GM21786 (cell line): ENCODE results near the gene RRAS2.

ENCODE experiments used
- ATAC-seq: cut with Tn5 transposase; IDR thresholded peaks from one replicate; pipeline ENCODE4 v1.9.1; 2021; ENCODE audit not compliant: unreplicated experiment

Gene RRAS2

GRCh38 chr11:14340721-14341120, 18.3 kb downstream of the RRAS2 start:
- no peak for ATAC-seq

- ATAC-seq = no peak
Observed at GRCh38 chr11:14339356-14339755, 19.6 kb downstream of the RRAS2 start.

- no peak for ATAC-seq
Observed at GRCh38 chr11:14336507-14337503, 22.2 kb downstream of the RRAS2 start.

GRCh38 chr11:14335712-14336111, 23.3 kb downstream of the RRAS2 start:
- no peak for ATAC-seq

GRCh38 chr11:14334893-14335292, 24.1 kb downstream of the RRAS2 start:
- peak; percentile 37 for ATAC-seq

GRCh38 chr11:14334192-14334591, 24.8 kb downstream of the RRAS2 start:
- no peak for ATAC-seq

GRCh38 chr11:14331476-14332136, 27.4 kb downstream of the RRAS2 start:
- ATAC-seq = peak; percentile 52

- ATAC-seq = no peak
Observed at GRCh38 chr11:14330881-14331280, 28.1 kb downstream of the RRAS2 start.

GRCh38 chr11:14329702-14330101, 29.3 kb downstream of the RRAS2 start:
- ATAC-seq = no peak

GRCh38 chr11:14327116-14327515, 31.9 kb downstream of the RRAS2 start:
- ATAC-seq = peak; percentile 27

GRCh38 chr11:14323118-14323676, 35.8 kb downstream of the RRAS2 start:
- ATAC-seq = no peak

- ATAC-seq = no peak
Observed at GRCh38 chr11:14322510-14322909, 36.5 kb downstream of the RRAS2 start.

- peak; percentile 46 for ATAC-seq
Observed at GRCh38 chr11:14320020-14320419, 39.0 kb downstream of the RRAS2 start.

GRCh38 chr11:14318581-14318981, 40.4 kb downstream of the RRAS2 start:
- no peak for ATAC-seq

GRCh38 chr11:14317659-14318325, 41.2 kb downstream of the RRAS2 start:
- no peak for ATAC-seq

GRCh38 chr11:14315130-14315529, 43.9 kb downstream of the RRAS2 start:
- peak; percentile 40 for ATAC-seq

- ATAC-seq = no peak
Observed at GRCh38 chr11:14314127-14314526, 44.9 kb downstream of the RRAS2 start.

- no peak for ATAC-seq
Observed at GRCh38 chr11:14312736-14313438, 46.1 kb downstream of the RRAS2 start.

- no peak for ATAC-seq
Observed at GRCh38 chr11:14310679-14311078, 48.3 kb downstream of the RRAS2 start.

- no peak for ATAC-seq
Observed at GRCh38 chr11:14309425-14310192, 49.4 kb downstream of the RRAS2 start.
